Frontal cortex (tissue), 4 donors: Measurements from ENCODE around the gene CACNA1F. TPM values are rescaled to one million over a fixed set of nuclear protein-coding genes. Genes with fewer than 3 reads are reported as not detected.

ENCODE experiments used
- DNase-seq, 2 donors: peaks; one replicate each; pipeline ENCODE4 v3.0.0; 2012; ENCODE audit warnings: low spot score in 2 of 2
- FAIRE-seq: peaks from 2 replicates; lab custom pipeline; 2012; peaks lifted over from hg19 to GRCh38; lab: Jason Lieb, UNC
- total RNA-seq: library from RNA; depleted of rRNA; stranded (reverse); fragments of >200 nt; gene quantifications from one replicate; pipeline ENCODE4 v1.2.3, GENCODE V29; 2014
- donor health status: control.
- donor health status: control.
- donor health status: control.

Gene CACNA1F
- total RNA-seq, 1 donor from 2014 or later, result under 0.01 TPM

DNA sequence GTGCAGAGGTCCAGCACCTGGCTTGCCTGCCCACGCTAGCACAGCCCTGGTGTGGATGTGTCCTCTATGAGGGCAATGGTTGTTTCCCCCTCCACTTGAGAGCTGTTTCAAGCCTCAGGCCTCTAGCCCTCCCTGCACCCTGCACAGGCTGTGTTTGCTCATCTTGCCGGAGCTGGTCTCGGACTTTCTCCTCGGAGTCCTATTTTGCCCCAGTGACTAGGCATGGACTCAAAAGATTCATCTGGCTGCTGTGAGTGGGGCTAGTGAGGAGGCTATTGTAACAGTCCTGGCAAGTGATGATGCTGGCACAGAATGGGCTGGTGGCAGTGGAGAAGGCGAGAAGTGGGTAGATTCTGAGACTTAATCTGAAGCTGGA is 25.6 kb upstream of the CACNA1F start:
- DNase-seq (no peak), FAIRE-seq (no peak)

DNA sequence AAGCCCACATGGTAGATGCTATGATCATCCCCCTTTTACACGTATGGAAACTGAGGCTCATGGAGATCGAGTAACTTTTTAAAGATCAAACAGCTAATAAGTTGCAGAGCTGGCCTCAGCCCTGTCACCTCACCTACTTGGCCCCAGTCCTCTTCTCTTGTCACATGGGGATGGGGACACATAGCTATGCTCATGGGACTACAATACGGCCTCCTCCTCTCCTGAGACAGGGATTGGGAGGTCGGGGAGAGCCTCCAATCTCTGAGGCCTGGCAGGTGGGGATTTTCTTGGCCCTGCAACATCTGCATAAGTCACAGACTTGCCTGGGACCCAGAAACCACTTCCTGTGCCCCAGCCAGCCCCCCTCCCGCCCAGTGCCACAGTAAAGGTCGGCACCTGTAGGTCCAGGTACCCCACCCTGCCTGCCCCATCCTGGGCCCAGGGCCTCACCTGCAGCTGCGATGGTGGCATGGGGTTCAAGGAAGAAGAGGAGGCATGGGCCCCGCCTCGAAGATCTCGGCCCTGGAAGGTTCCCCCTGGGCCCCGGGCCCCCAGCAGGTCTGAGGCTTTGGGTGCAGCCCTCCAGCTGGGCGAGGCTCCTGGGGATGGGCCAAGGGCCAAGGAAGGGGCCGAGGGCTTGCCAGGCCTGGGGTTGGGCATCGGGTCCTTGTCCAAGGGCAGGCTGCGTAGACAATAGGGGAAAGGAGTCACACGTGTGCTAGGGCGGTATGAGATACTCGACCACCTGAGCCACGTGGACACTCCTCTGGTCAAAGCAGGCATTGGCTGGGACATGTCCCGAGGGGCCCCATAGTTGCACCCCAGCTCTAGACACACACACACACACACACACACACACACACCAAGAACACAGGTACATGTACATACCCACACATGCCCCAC is 25.0 kb upstream of the CACNA1F start:
- DNase-seq (no peak), FAIRE-seq (no peak)

DNA sequence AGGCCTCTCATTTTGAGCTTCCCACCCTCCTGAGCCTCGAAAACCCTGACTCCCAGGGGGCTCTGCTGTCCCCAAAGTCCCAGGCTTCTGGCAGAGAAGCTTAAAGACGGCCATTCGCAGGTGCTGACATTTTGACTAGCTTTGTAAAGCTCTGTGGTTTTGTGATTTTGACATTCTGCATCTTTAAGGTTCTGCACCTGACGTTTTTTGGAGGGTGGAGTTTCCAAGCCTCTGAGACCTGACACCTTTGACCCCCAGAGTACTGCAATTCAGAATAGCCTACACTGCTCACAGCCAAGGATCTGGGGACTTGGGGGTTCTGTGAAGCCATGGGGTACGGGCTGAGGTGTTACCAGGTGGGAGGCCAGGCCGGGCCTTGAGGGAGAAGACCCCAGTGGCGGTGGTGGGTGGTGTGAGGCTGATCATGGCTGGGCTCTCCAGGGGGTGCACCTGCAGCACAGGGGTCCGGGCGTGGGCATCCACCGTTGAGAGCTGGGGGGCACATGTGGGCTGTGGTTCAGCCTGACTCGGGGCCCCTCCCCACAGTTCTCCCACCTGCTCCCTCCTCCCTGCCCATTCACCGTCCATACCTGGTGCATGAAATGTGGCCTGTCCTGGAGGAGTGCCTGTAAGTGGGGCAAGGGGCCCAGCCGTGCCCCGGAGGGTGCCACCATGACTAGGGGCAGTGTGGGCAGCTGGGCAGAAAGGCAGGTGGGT is 24.1 kb upstream of the CACNA1F start:
- FAIRE-seq (no peak), DNase-seq (no peak)

DNA sequence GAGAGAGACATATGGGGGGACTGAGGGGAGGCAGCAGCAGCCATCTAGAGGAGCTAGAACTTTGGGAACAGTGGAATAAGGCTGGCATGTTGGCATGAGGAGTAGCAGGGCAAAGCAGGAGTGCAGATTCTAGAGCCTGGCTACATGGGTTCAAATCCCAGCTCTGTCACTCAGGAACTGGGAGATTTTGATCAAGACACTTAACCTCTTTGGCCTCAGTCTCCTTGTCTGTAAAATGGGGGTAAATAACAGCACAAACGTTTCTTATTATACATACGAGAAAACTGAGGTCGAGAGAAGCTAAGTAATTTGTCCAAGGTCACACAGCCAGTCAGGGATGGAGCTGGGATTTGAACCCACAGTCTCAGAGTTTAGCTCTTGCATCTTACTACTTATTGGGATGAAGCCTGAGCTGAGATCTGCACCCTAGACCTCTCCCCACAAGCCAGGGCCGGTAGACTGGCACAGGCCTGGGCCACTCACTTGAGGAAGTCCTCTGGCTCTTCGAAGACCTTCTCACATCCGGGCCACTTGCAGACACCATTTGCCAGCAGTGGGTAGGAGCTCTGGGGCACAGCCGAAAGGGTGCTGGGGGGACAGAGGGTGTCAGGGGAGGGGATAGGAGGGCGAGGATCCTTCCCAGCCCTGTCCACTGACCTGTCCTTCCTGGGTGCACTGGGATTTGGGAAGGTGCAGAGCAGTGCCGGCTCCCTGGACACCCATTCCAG is 23.3 kb upstream of the CACNA1F start:
- DNase-seq (no peak), FAIRE-seq (no peak)

DNA sequence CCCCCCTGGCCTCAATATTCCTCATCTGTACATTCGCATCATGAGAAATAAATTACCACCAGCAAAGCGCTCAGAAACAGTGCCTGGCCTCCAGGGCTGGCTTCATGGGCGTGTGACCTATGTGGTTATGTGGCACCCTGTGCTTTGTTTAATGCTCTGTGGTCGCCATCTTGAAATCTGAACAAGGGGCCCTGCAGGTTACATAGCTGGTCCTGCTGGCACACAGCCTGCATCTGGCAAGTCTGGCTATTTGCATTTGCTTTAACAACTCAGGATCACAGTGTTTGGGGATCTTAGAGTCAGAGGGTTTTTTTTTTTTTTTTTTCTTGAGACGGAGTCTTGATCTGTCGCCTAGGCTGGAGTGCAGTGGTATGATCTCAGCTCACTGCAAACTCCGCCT is 21.5 kb upstream of the CACNA1F start:
- DNase-seq (no peak), FAIRE-seq (no peak)

DNA sequence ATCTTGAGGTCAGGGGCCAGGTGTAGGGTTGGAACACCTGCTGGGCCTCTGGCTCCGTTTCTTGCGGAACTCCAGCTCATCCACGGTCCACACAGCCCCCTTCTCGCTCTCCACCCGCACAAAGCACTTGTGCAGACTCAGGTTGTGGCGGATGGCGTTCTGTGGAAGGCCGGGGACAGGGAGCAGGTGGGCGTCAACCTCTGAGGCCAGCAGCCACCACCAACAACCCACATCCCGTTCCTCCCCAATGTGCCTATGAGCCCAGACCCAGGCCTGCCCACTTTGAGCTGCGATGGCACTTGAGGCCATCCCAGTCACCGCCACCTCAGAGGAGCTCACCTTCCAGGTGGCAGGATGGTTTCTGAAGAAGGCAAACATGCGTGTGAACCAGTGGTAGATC is 18.2 kb upstream of the CACNA1F start:
- FAIRE-seq, result no peak
- DNase-seq, result no peak

DNA sequence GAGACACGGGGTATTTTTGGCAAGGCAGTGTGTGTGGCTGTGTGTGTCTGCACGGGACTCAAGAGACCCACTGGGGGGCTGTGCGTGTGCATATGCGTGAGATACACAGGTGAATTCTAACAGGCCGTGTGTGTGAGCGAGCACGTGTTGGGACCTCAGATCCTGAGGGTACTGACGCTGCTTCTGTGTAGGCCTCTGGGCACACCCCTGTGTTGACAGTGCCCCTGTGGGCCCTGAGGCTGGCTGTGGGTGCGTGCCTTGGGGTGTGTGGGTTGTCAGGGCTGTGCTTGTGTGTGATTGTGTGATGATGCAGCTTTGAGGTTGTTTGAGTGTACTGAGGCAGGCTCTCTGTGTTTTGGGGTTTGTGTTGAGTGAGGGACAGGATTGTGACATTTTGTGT is 17.4 kb upstream of the CACNA1F start:
- DNase-seq (no peak), FAIRE-seq (no peak)

DNA sequence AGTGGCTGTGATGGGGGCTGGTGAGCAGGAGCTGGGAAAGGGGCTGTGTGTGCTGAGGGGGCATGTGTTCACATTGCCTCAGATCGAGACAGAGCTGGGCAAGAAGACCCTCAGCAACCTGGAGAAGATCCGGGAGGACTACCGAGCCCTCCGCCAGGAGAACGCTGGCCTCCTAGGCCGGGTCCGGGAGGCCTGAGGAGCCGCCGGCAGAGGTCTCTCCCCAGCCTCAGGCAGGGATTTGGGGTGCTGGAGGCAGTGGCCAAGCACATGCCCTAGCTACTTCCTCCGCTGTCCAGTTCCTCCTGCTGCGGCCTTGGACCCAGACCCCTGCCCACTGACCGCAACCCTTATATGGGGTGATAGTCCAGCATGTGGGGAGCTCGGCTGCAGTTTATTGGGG is 16.9 kb upstream of the CACNA1F start:
- DNase-seq (no peak), FAIRE-seq (no peak)

DNA sequence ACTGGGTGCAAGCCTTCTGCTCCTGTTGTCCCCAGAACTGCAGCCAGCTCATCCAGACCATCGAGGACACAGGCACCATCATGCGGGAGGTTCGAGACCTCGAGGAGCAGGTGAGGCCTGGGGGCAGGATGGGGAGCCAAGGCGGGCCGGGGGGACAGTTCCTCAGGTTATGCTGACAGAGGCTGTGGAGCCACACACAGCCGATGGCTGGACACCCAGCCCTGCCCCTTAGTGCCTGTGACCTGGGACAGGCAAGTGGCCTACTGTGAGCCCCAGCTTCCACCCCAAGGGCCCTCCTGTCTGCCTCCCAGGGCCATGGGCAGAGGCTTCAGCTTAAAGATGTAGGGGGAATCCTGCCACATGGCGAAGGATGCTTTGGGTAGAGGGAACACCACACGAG is 16.5 kb upstream of the CACNA1F start:
- FAIRE-seq, result no peak
- DNase-seq, result no peak

DNA sequence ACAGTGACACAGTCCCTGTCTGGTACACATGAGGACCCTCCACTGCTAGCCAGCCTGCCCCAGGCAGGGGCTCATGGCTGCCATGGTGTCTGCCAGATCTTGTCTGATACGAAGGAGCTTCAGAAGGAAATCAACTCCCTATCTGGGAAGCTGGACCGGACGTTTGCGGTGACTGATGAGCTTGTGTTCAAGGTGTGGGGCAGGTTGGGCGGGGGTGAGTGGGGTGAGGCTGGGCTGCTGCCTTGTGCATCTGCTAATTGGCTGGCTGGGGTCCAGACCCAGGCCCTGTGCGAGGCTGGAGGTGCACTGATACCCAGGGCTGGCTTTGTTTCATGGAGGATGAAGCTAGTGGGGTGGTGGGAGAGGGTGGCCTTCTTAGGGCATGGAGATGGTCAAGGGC is 15.9 kb upstream of the CACNA1F start:
- DNase-seq, result no peak
- FAIRE-seq, result no peak

DNA sequence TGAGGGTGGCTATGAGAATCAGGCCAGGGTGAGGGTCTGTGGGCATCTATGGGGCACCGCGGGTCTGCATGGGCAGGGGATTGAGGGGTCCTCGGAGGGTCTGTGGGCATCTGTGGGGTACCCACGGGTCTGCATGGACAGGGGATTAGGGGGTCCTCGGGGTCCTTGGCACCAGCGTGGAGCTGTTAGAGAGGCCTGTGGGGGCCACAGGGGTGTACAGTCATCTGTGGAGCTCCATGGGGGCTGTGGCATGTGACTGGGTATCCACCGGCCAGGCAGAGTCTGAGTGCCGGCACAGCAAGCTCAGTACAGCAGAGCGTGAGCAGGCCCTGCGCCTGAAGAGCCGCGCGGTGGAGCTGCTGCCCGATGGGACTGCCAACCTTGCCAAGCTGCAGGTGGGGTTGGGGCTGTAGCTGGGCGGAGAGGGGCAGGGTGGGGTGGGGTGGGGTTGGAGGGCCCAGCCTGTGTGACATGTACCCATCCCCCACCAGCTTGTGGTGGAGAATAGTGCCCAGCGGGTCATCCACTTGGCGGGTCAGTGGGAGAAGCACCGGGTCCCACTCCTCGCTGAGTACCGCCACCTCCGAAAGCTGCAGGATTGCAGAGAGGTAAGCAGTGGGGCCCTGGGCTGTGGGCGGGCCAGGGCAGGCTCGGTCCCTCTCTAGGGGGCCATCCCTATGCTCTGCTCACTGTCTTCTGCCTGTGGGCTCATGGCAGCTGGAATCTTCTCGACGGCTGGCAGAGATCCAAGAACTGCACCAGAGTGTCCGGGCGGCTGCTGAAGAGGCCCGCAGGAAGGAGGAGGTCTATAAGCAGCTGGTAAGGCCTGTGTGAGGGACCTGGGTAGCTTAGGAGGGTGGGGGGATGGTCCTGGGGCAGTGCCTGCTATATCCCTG is 15.0 kb upstream of the CACNA1F start:
- no peak for FAIRE-seq
- DNase-seq, result no peak

DNA sequence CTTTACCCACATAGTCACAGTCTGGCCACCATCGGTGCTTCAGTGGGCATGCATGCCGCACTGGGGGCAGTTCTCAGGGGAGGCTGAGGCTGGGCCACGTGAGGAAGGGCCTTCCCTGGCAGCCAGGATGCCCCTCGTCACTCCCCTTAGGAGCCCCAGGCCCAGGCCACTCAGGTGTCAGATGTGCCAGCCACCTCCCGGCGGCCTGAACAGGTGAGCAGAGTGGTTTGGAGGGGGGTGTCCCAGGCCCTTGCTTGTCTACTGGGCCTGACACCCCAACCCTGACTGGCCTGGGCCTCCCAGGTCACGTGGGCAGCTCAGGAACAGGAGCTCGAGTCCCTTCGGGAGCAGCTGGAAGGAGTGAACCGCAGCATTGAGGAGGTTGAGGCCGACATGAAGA is 14.2 kb upstream of the CACNA1F start:
- FAIRE-seq, result no peak
- no peak for DNase-seq

DNA sequence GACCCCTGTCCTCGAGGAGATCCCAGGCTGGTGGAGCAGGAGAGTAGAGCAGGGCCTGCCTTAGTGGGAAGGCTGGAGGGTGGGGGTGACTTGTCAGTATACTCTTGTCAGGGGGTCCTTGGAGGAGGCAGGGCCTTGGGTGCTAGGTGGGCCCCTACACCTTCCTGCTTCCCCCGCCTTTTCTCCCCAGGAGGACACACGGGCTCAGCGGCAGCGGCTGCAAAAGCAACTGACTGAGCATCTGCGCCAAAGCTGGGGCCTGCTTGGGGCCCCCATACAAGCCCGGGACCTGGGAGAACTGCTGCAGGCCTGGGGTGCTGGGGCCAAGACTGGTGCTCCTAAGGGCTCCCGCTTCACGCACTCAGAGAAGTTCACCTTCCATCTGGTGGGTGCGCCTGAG is 13.4 kb upstream of the CACNA1F start:
- FAIRE-seq (no peak), DNase-seq (no peak)

DNA sequence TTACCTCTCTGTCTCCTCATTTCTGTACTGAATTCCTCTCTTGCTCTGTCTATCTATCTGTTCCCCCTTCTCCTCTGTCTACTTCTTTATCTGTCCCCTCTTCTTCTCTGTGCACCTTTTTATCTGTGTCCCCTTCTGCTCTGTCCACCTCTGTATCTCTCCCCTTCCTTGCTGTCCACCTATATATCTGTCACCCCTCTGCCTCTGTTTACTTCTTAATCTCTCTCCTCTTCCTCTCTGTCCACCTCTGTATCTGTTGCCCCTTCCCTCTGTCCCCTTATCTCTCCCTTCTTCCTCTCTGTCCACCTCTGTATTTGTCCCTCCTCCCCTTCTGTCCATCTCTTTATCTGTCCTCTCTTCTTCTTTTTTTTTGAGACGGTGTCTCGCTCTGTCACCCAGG is 11.1 kb upstream of the CACNA1F start:
- no peak for FAIRE-seq

DNA sequence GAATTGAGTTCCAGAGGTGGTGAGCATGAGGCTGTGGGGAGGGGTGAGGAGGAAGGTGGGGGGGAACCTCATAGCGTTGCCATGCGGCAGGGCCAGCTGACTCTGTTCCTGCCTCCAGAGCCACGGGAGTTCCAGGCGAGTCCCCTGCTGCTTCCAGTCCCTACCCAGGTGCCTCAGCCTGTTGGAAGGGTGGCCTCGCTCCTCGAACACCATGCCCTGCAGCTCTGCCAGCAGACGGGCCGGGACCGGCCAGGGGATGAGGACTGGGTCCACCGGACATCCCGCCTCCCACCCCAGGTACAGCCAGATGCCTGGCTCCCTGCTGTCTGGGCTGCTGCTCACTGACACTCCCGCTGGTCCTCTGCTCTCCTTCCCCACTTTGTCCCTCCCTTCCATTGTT is 10.0 kb upstream of the CACNA1F start:
- FAIRE-seq, result no peak

More for the DNA sequence above, 11.1 kb upstream of the CACNA1F start:
- DNase-seq, result no peak

DNA sequence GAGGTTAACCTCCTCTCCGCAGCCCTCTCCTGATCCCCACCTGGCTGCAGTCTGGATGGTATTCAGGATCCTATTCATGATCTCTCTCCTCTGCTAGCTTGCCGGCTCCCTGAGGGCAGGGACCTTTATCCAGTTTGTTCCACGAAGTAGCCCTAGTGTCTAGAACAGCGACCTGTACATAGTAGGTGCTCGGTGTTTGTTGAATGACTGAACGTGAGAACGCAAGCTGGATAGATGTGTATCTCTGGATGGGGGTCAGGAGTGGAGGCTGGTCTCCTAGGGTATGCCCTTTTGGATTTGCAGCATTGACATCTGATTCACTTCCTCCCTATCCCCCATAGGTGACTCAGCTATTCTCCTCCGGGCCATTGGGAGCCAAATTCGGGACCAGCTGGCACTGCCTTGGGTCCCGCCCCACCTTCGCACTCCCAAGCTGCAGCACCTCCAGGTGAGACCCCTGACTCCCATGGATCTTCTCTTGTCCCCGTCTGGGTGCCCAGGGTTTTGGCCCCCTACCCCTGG is 9.5 kb upstream of the CACNA1F start:
- DNase-seq (no peak), FAIRE-seq (no peak)

More for the DNA sequence above, 10.0 kb upstream of the CACNA1F start:
- no peak for DNase-seq

DNA sequence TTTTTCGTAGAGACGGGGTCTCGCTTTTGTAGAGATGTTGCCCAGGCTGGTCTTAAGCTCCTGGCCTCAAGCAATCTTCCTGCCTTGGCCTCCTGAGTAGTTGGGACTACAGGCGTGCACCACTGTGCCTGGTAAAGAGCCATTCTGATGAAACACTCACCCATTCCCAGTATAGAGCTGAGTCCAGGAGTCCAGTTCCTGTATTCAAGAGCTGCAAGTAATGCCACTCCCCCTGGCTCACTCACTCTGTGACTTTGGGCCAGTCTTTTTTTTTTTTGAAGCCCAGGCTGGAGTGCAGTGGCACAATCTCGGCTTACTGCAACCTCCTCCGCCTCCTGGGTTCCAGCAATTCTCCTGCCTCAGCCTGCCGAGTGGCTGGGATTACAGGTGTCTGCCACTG is 5.6 kb upstream of the CACNA1F start:
- FAIRE-seq, result no peak
- DNase-seq, result no peak

DNA sequence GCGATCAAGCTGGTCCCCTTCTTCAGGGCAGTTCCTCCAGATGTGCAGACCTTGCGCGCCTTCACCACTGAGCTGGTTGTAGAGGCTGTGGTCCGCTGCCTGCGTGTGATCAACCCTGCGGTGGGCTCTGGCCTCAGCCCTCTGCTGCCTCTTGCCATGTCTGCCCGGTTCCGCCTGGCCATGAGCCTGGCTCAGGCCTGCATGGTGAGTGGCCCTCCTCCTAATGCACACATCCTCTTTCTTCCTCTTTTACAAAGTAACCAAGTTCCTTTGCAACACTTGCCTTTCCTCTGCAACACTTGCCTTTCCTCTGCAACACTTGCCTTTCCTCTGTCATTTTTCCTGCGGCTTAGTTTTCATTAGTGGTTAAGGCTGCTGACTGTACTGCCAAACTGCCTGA is 3.9 kb upstream of the CACNA1F start:
- no peak for FAIRE-seq
- DNase-seq, result no peak

DNA sequence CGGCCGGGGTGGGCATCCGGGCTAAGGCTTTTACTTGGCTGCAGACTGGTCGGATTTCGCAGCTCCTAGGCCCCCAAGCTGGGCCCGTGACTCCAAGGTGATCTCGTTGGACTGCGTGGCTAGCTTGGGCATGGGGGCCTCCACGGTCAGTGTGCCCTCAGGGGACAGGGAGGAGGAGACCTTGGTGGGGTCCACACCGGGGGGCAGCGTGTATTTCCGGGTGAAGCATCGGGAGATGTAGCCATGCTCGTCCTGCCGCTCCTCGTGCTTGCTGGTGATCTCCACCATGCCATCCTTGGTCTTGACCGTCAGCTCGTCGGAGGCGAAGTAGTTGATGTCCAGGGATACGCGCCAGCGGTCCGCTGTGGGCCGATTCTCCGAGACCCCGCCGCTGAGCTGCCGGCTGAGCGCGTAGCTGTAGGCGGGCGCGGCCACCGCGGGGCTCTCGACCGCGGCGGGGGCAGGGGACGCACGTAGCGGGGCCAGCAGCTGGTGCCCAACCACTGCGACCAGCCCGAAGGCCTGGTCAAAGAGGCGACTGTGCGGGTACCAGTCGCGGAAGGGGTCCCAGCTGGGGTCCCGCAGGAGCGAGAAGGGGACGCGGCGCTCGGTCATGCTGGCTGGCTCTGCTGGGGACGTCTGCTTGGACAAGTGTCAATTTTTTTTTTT is 881 bp upstream of the CACNA1F start:
- FAIRE-seq, result no peak
- DNase-seq, result no peak
